Caco-2 (cell line): ENCODE data around the gene PTPN9. TPM values are rescaled to one million over a fixed set of nuclear protein-coding genes. Genes with fewer than 3 reads are reported as not detected.

Experiments
- BruUV-seq: library from RNA; stranded (reverse); fragments of 400-500 nt; replicated peaks from 2 replicates; lab custom pipeline; 2021; lab: Mats Ljungman, UMichigan
- CTCF ChIA-PET: fragments of 300-600 bp; sonication (Branson Sonifier 250); formaldehyde crosslinking; loops from one replicate; lab custom pipeline; 2022; ENCODE audit warnings: antibody characterized with exemption; lab: Charles Lee
- POLR2A ChIA-PET: fragments of 300-600 bp; sonication (Branson Sonifier 250); formaldehyde crosslinking; loops from one replicate; lab custom pipeline; 2022; ENCODE audit warnings: antibody characterized with exemption; lab: Charles Lee
- DNase-seq, 2 experiments: peaks; one replicate each; pipeline versions ENCODE4 v3.0.0 to v3.0.0-alpha.2; 2020 to 2022
- H3K27me3 ChIP-seq: replicated peaks from 2 replicates; pipeline ENCODE4 v1.6.0; 2011; ENCODE audit warnings: low read length; ENCODE audit not compliant: control insufficient read depth, insufficient read depth
- H3K36me3 ChIP-seq: 2 replicates; pipeline ENCODE4 v1.5.1; 2011; ENCODE audit warnings: low read length; ENCODE audit not compliant: control insufficient read depth, insufficient read depth
- H3K4me1 ChIP-seq: fragments of 250-450 bp; sonication (Bioruptor Pico); 2 replicates; pipeline ENCODE4 v1.5.1; 2020; ENCODE audit warnings: mild to moderate bottlenecking
- H3K4me3 ChIP-seq: 2 replicates; pipeline ENCODE4 v1.5.1; 2011; ENCODE audit warnings: low read depth, mild to moderate bottlenecking, control low read depth, low read length
- H3K9me3 ChIP-seq: fragments of 250-450 bp; sonication (Bioruptor Pico); 2 replicates; pipeline ENCODE4 v1.5.1; 2020; ENCODE audit warnings: mild to moderate bottlenecking, moderate library complexity
- H3K27ac Mint-ChIP-seq: one replicate; pipeline ENCODE4 v1.8.0; 2022; ENCODE audit warnings: mixed read lengths; ENCODE audit not compliant: unreplicated experiment
- H3K27me3 Mint-ChIP-seq: one replicate; pipeline ENCODE4 v1.8.0; 2022; ENCODE audit warnings: mixed read lengths; ENCODE audit not compliant: insufficient read depth, unreplicated experiment
- H3K36me3 Mint-ChIP-seq: one replicate; pipeline ENCODE4 v1.8.0; 2022; ENCODE audit warnings: mild to moderate bottlenecking, mixed read lengths; ENCODE audit not compliant: insufficient read depth, unreplicated experiment
- H3K4me1 Mint-ChIP-seq: one replicate; pipeline ENCODE4 v1.8.0; 2022; ENCODE audit warnings: low read depth, mixed read lengths; ENCODE audit not compliant: unreplicated experiment
- H3K4me3 Mint-ChIP-seq: one replicate; pipeline ENCODE4 v1.8.0; 2022; ENCODE audit warnings: mild to moderate bottlenecking, moderate library complexity, mixed read lengths; ENCODE audit not compliant: unreplicated experiment
- H3K9me3 Mint-ChIP-seq: one replicate; pipeline ENCODE4 v1.8.0; 2022; ENCODE audit warnings: mixed read lengths; ENCODE audit not compliant: unreplicated experiment
- CTCF ChIP-seq, 2 experiments: fragments of 200-600 bp in 1 of 2; IDR thresholded peaks; 1 replicate in 1 of 2; 2 replicates in 1 of 2; pipeline versions ENCODE4 v1.5.1 to v1.8.0; 2011 to 2022; ENCODE audit warnings: antibody characterized with exemption in 1 of 2, control low read depth in 1 of 2, inconsistent platforms in 1 of 2, low read depth in 1 of 2, low read length in 1 of 2, mild to moderate bottlenecking in 1 of 2, moderate library complexity in 1 of 2; ENCODE audit not compliant: insufficient read depth in 1 of 2, severe bottlenecking in 1 of 2, unreplicated experiment in 1 of 2
- intact Hi-C: fragments of 100-400 bp; cut with micrococcal nuclease; formaldehyde crosslinking; loops from one replicate; pipeline ENCODE4 v1.10.0; 2022; ENCODE audit not compliant: unreplicated experiment
- total RNA-seq: library from RNA; stranded (reverse); gene quantifications from 2 replicates; pipeline ENCODE4 v1.2.3, GENCODE V29; 2022

Gene PTPN9
- total RNA-seq, 1 experiment from 2014 or later: 27.7 TPM

GRCh38 chr15:75622505-75622904 is 43.4 kb upstream of the PTPN9 start:
- Mint-ChIP-seq H3K9me3 (no peaks in the 10 kb centered on the region), H3K4me3 (no peak overlapping the region), H3K27ac (no peak overlapping the region), H3K4me1 (no peaks in the 10 kb centered on the region), H3K36me3 (no peaks in the 10 kb centered on the region), H3K27me3 (no peaks in the 10 kb centered on the region)
- POLR2A ChIA-PET: no interaction called here
- H3K4me3 ChIP-seq: no peak overlapping the region
- no peaks in the 10 kb centered on the region for H3K36me3 ChIP-seq
- H3K27me3 ChIP-seq: no peaks in the 10 kb centered on the region
- no peak for TF ChIP-seq CTCF (IDR thresholded peaks at IDR 0.05; ENCODE audit: insufficient read depth in 1 of 2, low read depth in 1 of 2, low read length in 1 of 2, severe bottlenecking in 1 of 2, unreplicated experiment in 1 of 2)
- CTCF ChIA-PET: no interaction called here
- no peaks in the 10 kb centered on the region for H3K9me3 ChIP-seq
- BruUV-seq: no TSS peak
- intact Hi-C loops: no loop called here
- H3K4me1 ChIP-seq: 0 out of 2 replicates have a peak, but pooled peaks cover 4% of the 10 kb centered on the region
- no peak for DNase-seq

- POLR2A ChIA-PET: no interaction called here
- Mint-ChIP-seq H3K27ac (no peak overlapping the region), H3K27me3 (no peaks in the 10 kb centered on the region), H3K4me3 (no peak overlapping the region), H3K9me3 (no peaks in the 10 kb centered on the region), H3K4me1 (no peaks in the 10 kb centered on the region), H3K36me3 (peaks cover 1% of the 10 kb centered on the region)
- peaks cover 1% of the 10 kb centered on the region; the same call in 1 of the 2 replicates for H3K36me3 ChIP-seq
- no peak for DNase-seq
- H3K4me1 ChIP-seq: no peaks in the 10 kb centered on the region
- no peak for TF ChIP-seq CTCF (IDR thresholded peaks at IDR 0.05; ENCODE audit: insufficient read depth in 1 of 2, low read depth in 1 of 2, low read length in 1 of 2, severe bottlenecking in 1 of 2, unreplicated experiment in 1 of 2)
- no peaks in the 10 kb centered on the region for H3K9me3 ChIP-seq
- intact Hi-C loops: no loop called here
- CTCF ChIA-PET: no interaction called here
- no TSS peak for BruUV-seq
- H3K4me3 ChIP-seq: no peak overlapping the region
- no peaks in the 10 kb centered on the region for H3K27me3 ChIP-seq
Observed at GRCh38 chr15:75620841-75621391, 41.8 kb upstream of the PTPN9 start.

GRCh38 chr15:75620058-75620820 is 41.1 kb upstream of the PTPN9 start:
- no peak overlapping the region for H3K4me3 ChIP-seq
- CTCF ChIA-PET: no interaction called here
- TF ChIP-seq CTCF (IDR thresholded peaks at IDR 0.05; ENCODE audit: insufficient read depth in 1 of 2, low read depth in 1 of 2, low read length in 1 of 2, severe bottlenecking in 1 of 2, unreplicated experiment in 1 of 2): no peak
- intact Hi-C loops: no loop called here
- no peaks in the 10 kb centered on the region for H3K9me3 Mint-ChIP-seq
- no peaks in the 10 kb centered on the region for H3K4me1 Mint-ChIP-seq
- no peaks in the 10 kb centered on the region for H3K27me3 ChIP-seq
- no peak overlapping the region for H3K4me3 Mint-ChIP-seq
- peaks cover 8% of the 10 kb centered on the region for H3K36me3 Mint-ChIP-seq
- H3K27ac Mint-ChIP-seq: no peak overlapping the region
- peaks cover 1% of the 10 kb centered on the region; the same call in 1 of the 2 replicates for H3K36me3 ChIP-seq
- H3K9me3 ChIP-seq: no peaks in the 10 kb centered on the region
- POLR2A ChIA-PET: no interaction called here
- no TSS peak for BruUV-seq
- DNase-seq: no peak
- no peaks in the 10 kb centered on the region for H3K4me1 ChIP-seq
- H3K27me3 Mint-ChIP-seq: no peaks in the 10 kb centered on the region
